22Rv1 (cell line): Measurements from ENCODE around the gene LRPAP1.

Source experiments
- ZFX ChIP-seq: fragments of 450-650 bp; IDR thresholded peaks from 2 replicates; pipeline ENCODE4 v1.6.1; 2017; ENCODE audit warnings: antibody characterized with exemption, borderline replicate concordance
- TF ChIP-seq, protein P1 (sequence below): fragments of 450-650 bp; IDR thresholded peaks from 2 replicates; pipeline ENCODE4 v1.5.1; 2017; ENCODE audit warnings: mild to moderate bottlenecking

DNA sequence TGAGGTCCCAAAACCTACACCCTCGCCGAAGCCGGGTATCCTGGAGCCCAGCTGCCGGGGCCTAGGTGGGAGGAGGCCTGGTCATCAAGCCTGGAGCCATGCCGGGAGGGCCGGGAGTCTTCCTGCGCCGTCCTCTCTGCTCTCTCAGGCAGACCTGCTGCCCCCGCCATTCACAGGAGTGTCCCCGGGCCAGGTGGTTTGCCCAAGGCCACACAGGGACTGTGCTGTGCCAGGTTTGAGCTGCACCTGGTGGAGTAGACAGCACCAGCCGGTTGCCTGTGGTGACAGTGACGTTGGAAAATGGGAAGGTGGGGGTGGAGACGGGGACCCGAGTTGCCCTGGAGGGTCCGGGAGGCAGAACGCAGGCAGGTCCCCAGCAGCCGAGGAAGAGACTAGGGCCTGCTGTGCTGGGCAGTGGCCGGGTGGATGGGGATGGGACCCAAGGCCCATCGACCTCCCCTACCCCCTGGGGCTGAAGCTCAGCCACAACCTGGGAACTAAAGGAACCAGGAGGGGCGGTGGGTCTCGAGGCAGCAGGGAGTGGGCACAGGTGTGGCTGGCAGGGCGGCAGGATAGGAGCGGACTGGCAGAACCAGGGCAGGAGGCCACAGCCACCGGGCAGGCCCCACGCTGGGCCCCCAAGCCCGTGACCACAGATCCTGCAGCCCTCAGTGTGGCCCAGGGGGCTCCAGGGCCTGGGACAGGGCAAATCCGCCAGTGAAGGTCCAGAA, 59.6 kb downstream of the LRPAP1 start:
- TF ChIP-seq, protein P1, sequence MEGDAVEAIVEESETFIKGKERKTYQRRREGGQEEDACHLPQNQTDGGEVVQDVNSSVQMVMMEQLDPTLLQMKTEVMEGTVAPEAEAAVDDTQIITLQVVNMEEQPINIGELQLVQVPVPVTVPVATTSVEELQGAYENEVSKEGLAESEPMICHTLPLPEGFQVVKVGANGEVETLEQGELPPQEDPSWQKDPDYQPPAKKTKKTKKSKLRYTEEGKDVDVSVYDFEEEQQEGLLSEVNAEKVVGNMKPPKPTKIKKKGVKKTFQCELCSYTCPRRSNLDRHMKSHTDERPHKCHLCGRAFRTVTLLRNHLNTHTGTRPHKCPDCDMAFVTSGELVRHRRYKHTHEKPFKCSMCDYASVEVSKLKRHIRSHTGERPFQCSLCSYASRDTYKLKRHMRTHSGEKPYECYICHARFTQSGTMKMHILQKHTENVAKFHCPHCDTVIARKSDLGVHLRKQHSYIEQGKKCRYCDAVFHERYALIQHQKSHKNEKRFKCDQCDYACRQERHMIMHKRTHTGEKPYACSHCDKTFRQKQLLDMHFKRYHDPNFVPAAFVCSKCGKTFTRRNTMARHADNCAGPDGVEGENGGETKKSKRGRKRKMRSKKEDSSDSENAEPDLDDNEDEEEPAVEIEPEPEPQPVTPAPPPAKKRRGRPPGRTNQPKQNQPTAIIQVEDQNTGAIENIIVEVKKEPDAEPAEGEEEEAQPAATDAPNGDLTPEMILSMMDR = no peak
- TF ChIP-seq ZFX = no peak
